HUES6 (cell line): ENCODE results near the gene OR6K2.

Experiments used
- H3K27ac ChIP-seq: 2 replicates; pipeline ENCODE4 v1.7.0; 2013; ENCODE audit warnings: low read depth, mild to moderate bottlenecking, low read length, inconsistent platforms
- H3K27me3 ChIP-seq: 2 replicates; pipeline ENCODE4 v1.6.1; 2013; ENCODE audit warnings: low read length; ENCODE audit not compliant: control insufficient read depth, insufficient read depth
- H3K36me3 ChIP-seq: 2 replicates; pipeline ENCODE4 v1.6.1; 2013; ENCODE audit warnings: low read length; ENCODE audit not compliant: control insufficient read depth, insufficient read depth
- H3K4me1 ChIP-seq: 2 replicates; pipeline ENCODE4 v1.6.1; 2013; ENCODE audit warnings: low read length; ENCODE audit not compliant: control insufficient read depth, insufficient read depth
- H3K4me3 ChIP-seq: 2 replicates; pipeline ENCODE4 v1.5.1; 2013; ENCODE audit warnings: low read depth, low read length
- H3K9ac ChIP-seq: one replicate; pipeline ENCODE4 v1.6.1; 2013; ENCODE audit warnings: mild to moderate bottlenecking, low read length
- H3K9me3 ChIP-seq: 2 replicates; pipeline ENCODE4 v1.6.1; 2013; ENCODE audit warnings: low read depth, low read length; ENCODE audit not compliant: control insufficient read depth, insufficient read depth

OR6K2 gene, protein sequence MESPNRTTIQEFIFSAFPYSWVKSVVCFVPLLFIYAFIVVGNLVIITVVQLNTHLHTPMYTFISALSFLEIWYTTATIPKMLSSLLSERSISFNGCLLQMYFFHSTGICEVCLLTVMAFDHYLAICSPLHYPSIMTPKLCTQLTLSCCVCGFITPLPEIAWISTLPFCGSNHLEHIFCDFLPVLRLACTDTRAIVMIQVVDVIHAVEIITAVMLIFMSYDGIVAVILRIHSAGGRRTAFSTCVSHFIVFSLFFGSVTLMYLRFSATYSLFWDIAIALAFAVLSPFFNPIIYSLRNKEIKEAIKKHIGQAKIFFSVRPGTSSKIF

DNA sequence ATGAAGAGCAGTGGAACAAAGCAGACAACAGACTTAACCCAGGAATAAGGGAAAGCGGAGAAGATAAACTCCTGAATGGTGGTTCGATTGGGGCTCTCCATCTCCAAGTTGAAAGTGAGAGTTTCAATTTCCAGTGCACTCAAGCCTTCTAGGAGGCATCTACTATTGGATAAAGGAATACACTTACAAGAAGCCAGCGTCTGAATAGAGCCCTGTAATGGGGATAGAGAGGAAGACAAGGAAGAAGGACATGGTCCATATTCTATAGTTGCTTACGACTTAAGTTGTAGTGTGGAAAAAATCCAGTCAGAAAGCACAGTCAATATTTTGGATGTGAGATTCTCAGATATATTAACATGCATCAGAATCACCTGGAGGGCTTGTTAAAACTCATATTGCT lies at the start of gene OR6K2:
Gene OR6K2 (minus strand): TSS at position 101 of the 400 bp plus-strand sequence. CDS start 0 bp downstream, at position 101.
- H3K27me3 ChIP-seq: no peaks in the 10 kb centered on the region
- H3K9me3 ChIP-seq: no peaks in the 10 kb centered on the region
- H3K4me3 ChIP-seq: no peak within 1 kb of the TSS
- no peak within 1 kb of the TSS for H3K27ac ChIP-seq
- H3K4me1 ChIP-seq: no peaks in the 10 kb centered on the region
- H3K36me3 ChIP-seq: no peaks in the 10 kb centered on the region
- H3K9ac ChIP-seq: no peak within 1 kb of the TSS

DNA sequence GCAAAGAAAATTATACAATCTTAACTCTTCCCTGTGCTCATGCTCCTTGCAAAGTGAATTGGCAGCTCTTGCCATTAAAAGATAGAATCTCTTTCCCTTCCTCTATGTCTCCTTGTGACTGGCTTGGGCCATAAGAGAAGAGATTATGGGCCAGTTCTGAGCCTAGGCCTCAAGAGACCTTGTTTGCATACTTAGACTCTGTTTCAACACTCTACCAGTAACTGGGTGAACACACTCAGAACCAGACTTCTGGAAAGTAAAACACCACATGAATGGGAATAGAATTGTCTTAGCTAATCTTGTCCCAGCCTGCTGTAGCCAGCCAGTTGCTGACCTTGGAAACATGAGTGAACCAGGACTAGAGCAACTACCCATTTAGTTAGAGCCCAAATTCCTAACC lies 35.4 kb upstream of the OR6K2 start:
- H3K9me3 ChIP-seq: no peaks in the 10 kb centered on the region
- no peak overlapping the region for H3K27ac ChIP-seq
- no peak overlapping the region for H3K9ac ChIP-seq
- no peaks in the 10 kb centered on the region for H3K27me3 ChIP-seq
- H3K4me3 ChIP-seq: no peak overlapping the region
- H3K4me1 ChIP-seq: no peaks in the 10 kb centered on the region
- no peaks in the 10 kb centered on the region for H3K36me3 ChIP-seq

DNA sequence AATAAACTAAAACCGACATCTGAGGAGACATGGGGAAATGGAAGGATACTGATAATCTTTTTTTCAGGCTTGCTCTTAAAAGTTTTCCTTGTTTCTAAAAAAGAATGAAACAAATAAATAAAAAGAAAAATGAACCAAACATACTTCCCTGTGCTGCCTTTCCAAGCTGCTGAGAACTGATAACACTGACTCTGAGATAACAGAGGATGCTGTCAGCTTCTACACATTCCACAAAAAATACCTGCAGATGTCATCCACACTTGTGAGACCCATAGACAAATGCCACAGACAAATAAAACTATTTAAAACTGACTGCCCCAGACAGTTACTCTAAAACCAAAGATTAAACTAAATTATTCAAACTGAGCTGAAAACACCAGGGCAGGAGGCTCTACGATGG lies 32.1 kb upstream of the OR6K2 start:
- H3K27me3 ChIP-seq: no peaks in the 10 kb centered on the region
- H3K4me1 ChIP-seq: no peaks in the 10 kb centered on the region
- no peak overlapping the region for H3K27ac ChIP-seq
- H3K9me3 ChIP-seq: no peaks in the 10 kb centered on the region
- H3K9ac ChIP-seq: no peak overlapping the region
- H3K4me3 ChIP-seq: no peak overlapping the region
- no peaks in the 10 kb centered on the region for H3K36me3 ChIP-seq

GRCh38 chr1:158731707-158732106 lies 31.3 kb upstream of the OR6K2 start:
- H3K36me3 ChIP-seq: no peaks in the 10 kb centered on the region
- H3K27ac ChIP-seq: no peak overlapping the region
- H3K9ac ChIP-seq: no peak overlapping the region
- H3K9me3 ChIP-seq: no peaks in the 10 kb centered on the region
- H3K27me3 ChIP-seq: no peaks in the 10 kb centered on the region
- H3K4me1 ChIP-seq: no peaks in the 10 kb centered on the region
- no peak overlapping the region for H3K4me3 ChIP-seq

- Histone ChIP-seq H3K4me3 (no peak overlapping the region), H3K36me3 (no peaks in the 10 kb centered on the region), H3K27ac (no peak overlapping the region), H3K4me1 (no peaks in the 10 kb centered on the region), H3K9ac (no peak overlapping the region), H3K9me3 (no peaks in the 10 kb centered on the region), H3K27me3 (no peaks in the 10 kb centered on the region)
Measured at GRCh38 chr1:158730453-158730852, 30.0 kb upstream of the OR6K2 start.

DNA sequence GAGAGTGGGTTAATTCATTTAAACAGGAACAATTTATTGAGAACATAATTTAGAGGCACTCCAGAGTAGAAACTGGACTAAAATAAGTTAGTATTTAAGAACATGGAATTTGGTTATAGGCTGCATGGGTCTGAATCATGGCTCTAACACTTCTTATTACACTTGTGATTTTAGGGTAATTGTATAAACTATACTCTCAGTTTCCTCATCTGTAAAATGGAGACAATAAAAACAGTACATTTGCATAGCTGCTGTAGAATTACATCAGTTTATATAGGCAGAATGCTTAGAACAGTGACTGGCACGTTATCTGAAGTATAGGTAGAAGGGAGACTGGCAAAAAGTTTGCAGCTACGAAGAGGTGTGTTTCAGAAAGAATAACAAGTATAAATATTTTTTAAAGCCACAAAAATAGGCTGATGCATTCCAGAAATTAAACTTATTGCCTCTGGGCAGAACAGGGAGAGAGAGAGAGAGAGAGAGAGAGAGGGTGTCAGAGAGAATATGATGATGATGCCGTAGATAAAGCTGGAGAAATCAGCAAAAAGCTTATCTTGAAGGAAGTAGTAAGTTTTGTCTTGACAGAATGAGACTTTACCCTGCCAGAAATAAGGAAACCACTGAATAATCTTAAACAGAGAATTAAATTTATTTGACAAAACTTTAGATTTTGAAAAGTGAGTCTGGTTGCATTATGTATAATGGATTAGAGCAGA lies 28.2 kb upstream of the OR6K2 start:
- Histone ChIP-seq H3K4me1 (no peaks in the 10 kb centered on the region), H3K9me3 (no peaks in the 10 kb centered on the region), H3K9ac (no peak overlapping the region), H3K27ac (no peak overlapping the region), H3K27me3 (no peaks in the 10 kb centered on the region), H3K36me3 (no peaks in the 10 kb centered on the region), H3K4me3 (no peak overlapping the region)

DNA sequence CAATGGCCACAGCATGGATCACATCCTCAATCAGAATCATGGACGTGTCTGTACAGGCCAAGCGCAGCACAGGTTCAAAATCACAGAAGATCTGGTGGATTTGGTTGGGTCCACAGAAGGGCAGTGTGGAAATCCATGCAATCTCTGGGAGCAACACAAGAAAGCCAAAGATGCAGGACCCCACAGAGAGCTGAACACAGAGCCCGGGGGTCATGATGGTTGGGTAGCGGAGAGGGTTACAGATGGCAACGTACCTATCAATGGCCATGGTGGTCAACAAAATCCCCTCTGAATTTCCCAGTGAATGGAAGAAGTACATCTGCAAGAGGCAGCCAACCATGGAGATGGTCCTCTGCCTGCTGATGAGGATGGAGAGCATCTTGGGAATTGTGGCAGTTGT lies 24.0 kb upstream of the OR6K2 start:
- Histone ChIP-seq H3K4me1 (no peaks in the 10 kb centered on the region), H3K4me3 (no peak overlapping the region), H3K27me3 (no peaks in the 10 kb centered on the region)

DNA sequence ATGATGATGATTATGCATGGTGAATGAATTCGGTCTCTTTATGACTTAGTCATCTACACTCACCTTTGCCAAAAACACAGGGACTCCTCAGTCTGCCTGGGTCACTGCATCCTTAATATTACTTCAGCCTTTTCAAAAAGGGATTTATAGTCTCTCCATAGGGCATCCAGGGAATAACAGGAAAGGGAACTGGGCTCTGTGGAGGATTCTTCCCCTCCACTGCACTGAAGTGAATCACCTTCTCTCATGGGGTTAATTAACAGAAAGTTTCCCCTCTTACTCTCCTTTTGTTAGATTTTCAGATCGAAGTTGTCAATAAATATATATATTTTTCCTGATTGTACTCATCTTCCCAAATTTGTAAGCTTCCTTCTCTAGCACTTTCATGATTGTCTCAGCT lies 20.2 kb upstream of the OR6K2 start, which contains the start of gene OR6K3:
Gene OR6K3 (minus strand): TSS at position 101 of the 400 bp plus-strand sequence. CDS start 2,605 bp downstream, outside the sequence.
- H3K4me3 ChIP-seq: no peak within 1 kb of the TSS
- H3K4me1 ChIP-seq: no peaks in the 10 kb centered on the region
- H3K27me3 ChIP-seq: no peaks in the 10 kb centered on the region
- no peak within 1 kb of the TSS for H3K9ac ChIP-seq
- H3K27ac ChIP-seq: no peak within 1 kb of the TSS
- no peaks in the 10 kb centered on the region for H3K9me3 ChIP-seq
- no peaks in the 10 kb centered on the region for H3K36me3 ChIP-seq

More for the DNA sequence above, 24.0 kb upstream of the OR6K2 start:
- Histone ChIP-seq H3K36me3 (no peaks in the 10 kb centered on the region), H3K9ac (no peak overlapping the region), H3K27ac (no peak overlapping the region), H3K9me3 (no peaks in the 10 kb centered on the region)

DNA sequence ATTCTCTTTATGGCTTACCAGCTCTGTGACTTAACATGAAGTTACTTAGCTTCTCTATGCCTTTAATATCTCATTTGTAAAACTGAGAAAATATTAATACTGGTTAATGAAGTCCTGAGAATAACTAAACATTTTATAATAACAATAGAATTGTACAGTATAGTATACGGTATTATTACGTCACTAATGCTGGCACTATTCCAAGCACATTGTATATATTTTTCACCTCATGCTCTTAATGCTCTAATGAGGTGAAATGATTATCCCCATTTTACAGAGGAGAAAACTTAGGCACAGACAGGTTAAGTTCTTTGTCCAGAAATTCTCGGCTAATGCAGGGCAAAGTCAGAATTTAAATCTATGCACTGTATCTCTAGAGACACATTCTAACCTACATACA lies 19.2 kb upstream of the OR6K2 start:
- H3K9me3 ChIP-seq: no peaks in the 10 kb centered on the region
- no peaks in the 10 kb centered on the region for H3K36me3 ChIP-seq
- H3K4me1 ChIP-seq: no peaks in the 10 kb centered on the region
- H3K9ac ChIP-seq: no peak overlapping the region
- no peak overlapping the region for H3K4me3 ChIP-seq
- H3K27me3 ChIP-seq: no peaks in the 10 kb centered on the region
- no peak overlapping the region for H3K27ac ChIP-seq

GRCh38 chr1:158717344-158717743 lies 16.9 kb upstream of the OR6K2 start:
- Histone ChIP-seq H3K9ac (no peak overlapping the region), H3K27ac (no peak overlapping the region), H3K4me1 (no peaks in the 10 kb centered on the region), H3K36me3 (no peaks in the 10 kb centered on the region), H3K9me3 (no peaks in the 10 kb centered on the region), H3K27me3 (peaks cover 4% of the 10 kb centered on the region; the same call in 1 of the 2 replicates), H3K4me3 (no peak overlapping the region)

DNA sequence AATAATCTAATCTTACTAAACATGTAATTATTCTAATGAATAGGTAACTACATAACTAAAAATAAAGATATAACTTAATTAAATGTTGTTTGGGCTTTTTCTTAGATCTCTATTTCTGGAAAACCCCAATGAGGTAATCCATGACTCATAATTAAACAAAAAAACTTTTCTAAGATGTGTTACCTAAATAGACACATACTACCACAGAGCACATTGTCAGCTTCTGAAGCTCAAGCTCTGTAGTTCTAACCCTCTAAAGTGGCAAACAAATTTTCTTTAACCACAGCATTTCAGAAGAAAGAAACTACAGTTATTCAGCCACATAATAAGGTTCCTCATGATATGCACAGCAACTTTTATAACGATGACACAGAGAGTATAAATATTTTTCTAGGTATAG lies 15.9 kb upstream of the OR6K2 start:
- no peaks in the 10 kb centered on the region for H3K4me1 ChIP-seq
- H3K27me3 ChIP-seq: peaks cover 4% of the 10 kb centered on the region; the same call in 1 of the 2 replicates
- no peak overlapping the region for H3K4me3 ChIP-seq
- no peak overlapping the region for H3K27ac ChIP-seq
- no peak overlapping the region for H3K9ac ChIP-seq
- H3K9me3 ChIP-seq: no peaks in the 10 kb centered on the region
- H3K36me3 ChIP-seq: no peaks in the 10 kb centered on the region
